ENCODE measurements around the gene YARS1.

DNA sequence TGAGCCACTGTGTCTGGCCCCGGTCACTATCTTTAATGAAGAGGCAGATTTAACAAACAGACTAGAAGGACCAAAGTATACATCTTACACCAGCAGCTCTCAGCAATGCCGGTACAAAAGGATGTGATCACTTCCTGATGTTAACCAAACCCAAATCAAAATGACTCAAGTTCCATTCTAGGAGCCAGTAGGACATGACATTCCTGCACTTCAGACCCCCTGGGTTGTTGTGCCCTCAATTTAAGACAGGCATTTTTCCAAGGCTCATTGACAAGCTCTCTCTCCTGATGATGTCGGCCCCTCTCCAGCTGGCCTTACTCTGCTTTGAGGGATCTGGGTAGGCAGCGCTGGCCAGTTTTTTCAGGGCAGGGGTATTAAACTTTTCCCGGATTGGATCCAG, 35.1 kb downstream of the YARS1 start:
- no peak for TF ChIP-seq RCOR1 (IDR thresholded peaks at IDR 0.05; ENCODE audit: insufficient replicate concordance, low read length)
- no peak for TF ChIP-seq FOS (IDR thresholded peaks at IDR 0.05; ENCODE audit: low read depth, low read length)
- TF ChIP-seq CEBPB (IDR thresholded peaks at IDR 0.05; ENCODE audit: low read depth, low read length) = no peak
- TF ChIP-seq, protein P1, sequence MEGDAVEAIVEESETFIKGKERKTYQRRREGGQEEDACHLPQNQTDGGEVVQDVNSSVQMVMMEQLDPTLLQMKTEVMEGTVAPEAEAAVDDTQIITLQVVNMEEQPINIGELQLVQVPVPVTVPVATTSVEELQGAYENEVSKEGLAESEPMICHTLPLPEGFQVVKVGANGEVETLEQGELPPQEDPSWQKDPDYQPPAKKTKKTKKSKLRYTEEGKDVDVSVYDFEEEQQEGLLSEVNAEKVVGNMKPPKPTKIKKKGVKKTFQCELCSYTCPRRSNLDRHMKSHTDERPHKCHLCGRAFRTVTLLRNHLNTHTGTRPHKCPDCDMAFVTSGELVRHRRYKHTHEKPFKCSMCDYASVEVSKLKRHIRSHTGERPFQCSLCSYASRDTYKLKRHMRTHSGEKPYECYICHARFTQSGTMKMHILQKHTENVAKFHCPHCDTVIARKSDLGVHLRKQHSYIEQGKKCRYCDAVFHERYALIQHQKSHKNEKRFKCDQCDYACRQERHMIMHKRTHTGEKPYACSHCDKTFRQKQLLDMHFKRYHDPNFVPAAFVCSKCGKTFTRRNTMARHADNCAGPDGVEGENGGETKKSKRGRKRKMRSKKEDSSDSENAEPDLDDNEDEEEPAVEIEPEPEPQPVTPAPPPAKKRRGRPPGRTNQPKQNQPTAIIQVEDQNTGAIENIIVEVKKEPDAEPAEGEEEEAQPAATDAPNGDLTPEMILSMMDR (conservative IDR thresholded peaks at IDR 0.05; ENCODE audit: low read depth, low read length) = no peak
- no peak for TF ChIP-seq NFE2L2 (IDR thresholded peaks at IDR 0.05; ENCODE audit: low read depth, low read length)
- TF ChIP-seq, protein P2, sequence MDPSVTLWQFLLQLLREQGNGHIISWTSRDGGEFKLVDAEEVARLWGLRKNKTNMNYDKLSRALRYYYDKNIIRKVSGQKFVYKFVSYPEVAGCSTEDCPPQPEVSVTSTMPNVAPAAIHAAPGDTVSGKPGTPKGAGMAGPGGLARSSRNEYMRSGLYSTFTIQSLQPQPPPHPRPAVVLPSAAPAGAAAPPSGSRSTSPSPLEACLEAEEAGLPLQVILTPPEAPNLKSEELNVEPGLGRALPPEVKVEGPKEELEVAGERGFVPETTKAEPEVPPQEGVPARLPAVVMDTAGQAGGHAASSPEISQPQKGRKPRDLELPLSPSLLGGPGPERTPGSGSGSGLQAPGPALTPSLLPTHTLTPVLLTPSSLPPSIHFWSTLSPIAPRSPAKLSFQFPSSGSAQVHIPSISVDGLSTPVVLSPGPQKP (IDR thresholded peaks at IDR 0.05; ENCODE audit: borderline replicate concordance, low read depth, low read length) = no peak
- no peak for TF ChIP-seq POLR2A (IDR thresholded peaks at IDR 0.05; ENCODE audit: low read depth, low read length)
- TF ChIP-seq CHD1 (IDR thresholded peaks at IDR 0.05; ENCODE audit: low read depth, low read length) = no peak
